ENCODE measurements around the gene APOM.

APOM gene

GRCh38 chr6:31705931-31706330 is 50.2 kb downstream of the APOM start:
- DNase-seq (ENCODE audit: insufficient read length, low spot score): no peak
- no peak for TF ChIP-seq POLR2A (IDR thresholded peaks at IDR 0.05; ENCODE audit: low read depth, low read length)
- FAIRE-seq: no peak

- FAIRE-seq: no peak
- no peak for TF ChIP-seq POLR2A (IDR thresholded peaks at IDR 0.05; ENCODE audit: low read depth, low read length)
- no peak for DNase-seq (ENCODE audit: insufficient read length, low spot score)
These were observed 50.9 kb downstream of the APOM start, which contains the start of gene LY6G6F for GRCh38 chr6:31706599-31706998. Gene LY6G6F, plus strand, starts transcription at chr6:31706866. Its CDS starts 41 bp downstream, at chr6:31706907.

DNA sequence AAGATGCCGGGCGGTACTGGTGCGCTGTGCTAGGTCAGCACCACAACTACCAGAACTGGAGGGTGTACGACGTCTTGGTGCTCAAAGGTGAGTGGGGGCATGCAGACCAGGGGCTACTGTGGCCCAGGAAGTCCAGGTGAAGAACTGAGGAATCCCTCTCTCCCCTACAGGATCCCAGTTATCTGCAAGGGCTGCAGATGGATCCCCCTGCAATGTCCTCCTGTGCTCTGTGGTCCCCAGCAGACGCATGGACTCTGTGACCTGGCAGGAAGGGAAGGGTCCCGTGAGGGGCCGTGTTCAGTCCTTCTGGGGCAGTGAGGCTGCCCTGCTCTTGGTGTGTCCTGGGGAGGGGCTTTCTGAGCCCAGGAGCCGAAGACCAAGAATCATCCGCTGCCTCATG is 52.0 kb downstream of the APOM start:
- no peak for DNase-seq (ENCODE audit: insufficient read length, low spot score)
- FAIRE-seq: no peak
- TF ChIP-seq POLR2A (IDR thresholded peaks at IDR 0.05; ENCODE audit: low read depth, low read length): no peak

All from H54 (cell line).